PFSK-1 (cell line): ENCODE results near the gene LGALS8.

ENCODE experiments used
- FOXP2 ChIP-seq: optimal IDR thresholded peaks from 2 replicates; pipeline ENCODE3; 2011; ENCODE audit warnings: borderline replicate concordance, control low read depth, inconsistent platforms; ENCODE audit not compliant: insufficient read depth; ENCODE audit errors: extremely low read length, extremely low read depth
- POLR2AphosphoS5 ChIP-seq: IDR thresholded peaks from 2 replicates; pipeline ENCODE4 v1.6.1; 2012; ENCODE audit warnings: low read depth, mild to moderate bottlenecking, control low read depth, low read length, moderate library complexity
- SIN3A ChIP-seq: IDR thresholded peaks from 2 replicates; pipeline ENCODE4 v1.6.1; 2012; ENCODE audit warnings: mild to moderate bottlenecking, low read length, moderate library complexity, borderline replicate concordance; ENCODE audit not compliant: insufficient read depth
- TAF1 ChIP-seq: IDR thresholded peaks from 2 replicates; pipeline ENCODE4 v1.6.1; 2012; ENCODE audit warnings: low read length, control low read depth, borderline replicate concordance; ENCODE audit not compliant: insufficient read depth
- TF ChIP-seq, protein P1 (sequence below), 2 experiments: IDR thresholded peaks; 2 replicates each; pipeline versions ENCODE4 v1.6.1 to v1.8.0; 2011 to 2012; ENCODE audit warnings: low read depth in 2 of 2, low read length in 2 of 2, control low read depth in 1 of 2, inconsistent platforms in 1 of 2, mild to moderate bottlenecking in 1 of 2, moderate library complexity in 1 of 2; ENCODE audit not compliant: insufficient read depth in 1 of 2

Gene LGALS8

DNA sequence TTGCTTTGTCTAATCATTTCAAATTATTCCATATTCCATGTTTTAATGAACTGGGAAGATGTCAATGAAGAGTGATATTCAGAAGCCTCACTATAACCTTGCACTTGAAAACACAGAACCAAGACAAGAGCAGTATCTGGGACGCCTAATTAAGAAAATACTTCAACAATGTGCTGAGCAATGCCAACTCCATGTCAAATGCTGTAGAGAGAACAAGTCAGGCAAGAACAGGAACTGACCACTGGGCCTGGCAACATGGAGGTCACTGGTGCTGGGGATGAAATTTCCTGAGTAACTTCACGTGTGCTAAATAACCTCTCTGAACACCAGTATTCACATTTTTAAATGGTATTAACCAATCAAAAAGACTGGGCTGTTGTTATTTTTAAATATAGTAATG is 57.7 kb downstream of the LGALS8 start:
- TF ChIP-seq TAF1 (no peak), POLR2AphosphoS5 (no peak), FOXP2 (no peak), SIN3A (no peak)
- TF ChIP-seq, protein P1, sequence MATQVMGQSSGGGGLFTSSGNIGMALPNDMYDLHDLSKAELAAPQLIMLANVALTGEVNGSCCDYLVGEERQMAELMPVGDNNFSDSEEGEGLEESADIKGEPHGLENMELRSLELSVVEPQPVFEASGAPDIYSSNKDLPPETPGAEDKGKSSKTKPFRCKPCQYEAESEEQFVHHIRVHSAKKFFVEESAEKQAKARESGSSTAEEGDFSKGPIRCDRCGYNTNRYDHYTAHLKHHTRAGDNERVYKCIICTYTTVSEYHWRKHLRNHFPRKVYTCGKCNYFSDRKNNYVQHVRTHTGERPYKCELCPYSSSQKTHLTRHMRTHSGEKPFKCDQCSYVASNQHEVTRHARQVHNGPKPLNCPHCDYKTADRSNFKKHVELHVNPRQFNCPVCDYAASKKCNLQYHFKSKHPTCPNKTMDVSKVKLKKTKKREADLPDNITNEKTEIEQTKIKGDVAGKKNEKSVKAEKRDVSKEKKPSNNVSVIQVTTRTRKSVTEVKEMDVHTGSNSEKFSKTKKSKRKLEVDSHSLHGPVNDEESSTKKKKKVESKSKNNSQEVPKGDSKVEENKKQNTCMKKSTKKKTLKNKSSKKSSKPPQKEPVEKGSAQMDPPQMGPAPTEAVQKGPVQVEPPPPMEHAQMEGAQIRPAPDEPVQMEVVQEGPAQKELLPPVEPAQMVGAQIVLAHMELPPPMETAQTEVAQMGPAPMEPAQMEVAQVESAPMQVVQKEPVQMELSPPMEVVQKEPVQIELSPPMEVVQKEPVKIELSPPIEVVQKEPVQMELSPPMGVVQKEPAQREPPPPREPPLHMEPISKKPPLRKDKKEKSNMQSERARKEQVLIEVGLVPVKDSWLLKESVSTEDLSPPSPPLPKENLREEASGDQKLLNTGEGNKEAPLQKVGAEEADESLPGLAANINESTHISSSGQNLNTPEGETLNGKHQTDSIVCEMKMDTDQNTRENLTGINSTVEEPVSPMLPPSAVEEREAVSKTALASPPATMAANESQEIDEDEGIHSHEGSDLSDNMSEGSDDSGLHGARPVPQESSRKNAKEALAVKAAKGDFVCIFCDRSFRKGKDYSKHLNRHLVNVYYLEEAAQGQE (IDR thresholded peaks at IDR 0.05; ENCODE audit: insufficient read depth in 1 of 2, low read depth in 2 of 2, low read length in 2 of 2), result no peak

DNA sequence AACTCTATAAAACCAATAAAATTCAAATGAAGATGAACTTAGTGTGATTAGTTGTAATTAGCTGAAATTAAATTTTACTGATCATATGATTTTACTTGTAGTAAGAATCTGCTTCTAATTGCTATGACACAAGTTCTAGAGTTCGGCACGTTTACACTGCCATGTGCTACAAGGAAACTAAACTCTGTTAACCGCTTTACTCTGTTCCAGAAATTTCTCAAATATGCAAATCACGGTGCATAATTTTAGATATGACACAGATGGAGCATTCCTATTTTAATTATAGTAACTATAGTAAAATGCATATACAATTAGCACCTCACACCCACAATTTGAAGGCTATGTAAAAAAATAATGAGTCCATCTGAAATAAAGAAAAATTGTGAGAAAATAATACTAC is 65.7 kb downstream of the LGALS8 start:
- TF ChIP-seq FOXP2 (no peak), POLR2AphosphoS5 (no peak), TAF1 (no peak), SIN3A (no peak)
- TF ChIP-seq, protein P1 (IDR thresholded peaks at IDR 0.05; ENCODE audit: insufficient read depth in 1 of 2, low read depth in 2 of 2, low read length in 2 of 2), result no peak

DNA sequence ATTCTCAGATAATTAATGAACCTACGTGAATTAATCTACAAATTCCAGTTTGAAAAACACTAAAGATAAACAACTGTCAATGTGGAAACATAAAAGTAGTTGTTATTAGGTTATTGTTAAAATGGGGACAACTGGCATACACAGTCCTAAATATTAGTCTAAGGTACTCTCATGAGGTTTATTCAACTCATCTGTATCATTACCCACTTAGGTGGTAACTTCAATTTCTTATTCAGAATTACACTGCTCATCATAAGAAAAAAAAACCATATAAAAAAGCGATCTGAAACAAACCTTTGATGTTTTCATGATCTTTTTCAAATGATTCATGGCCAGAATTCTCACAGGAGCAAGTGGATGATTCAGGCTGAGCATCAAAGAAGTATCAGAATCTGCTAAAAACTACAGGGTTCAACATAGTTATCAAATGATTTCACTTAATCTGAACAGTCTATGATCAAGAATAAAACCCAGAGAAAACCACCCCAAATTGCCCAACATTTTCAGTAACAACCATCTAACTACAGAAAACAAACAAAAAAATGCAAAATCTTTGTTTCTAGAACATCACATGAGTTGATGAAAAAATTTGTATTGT is 66.9 kb downstream of the LGALS8 start:
- TF ChIP-seq, protein P1 (IDR thresholded peaks at IDR 0.05; ENCODE audit: insufficient read depth in 1 of 2, low read depth in 2 of 2, low read length in 2 of 2), result no peak
- TF ChIP-seq SIN3A, result no peak
- TF ChIP-seq TAF1, result no peak
- no peak for TF ChIP-seq POLR2AphosphoS5
- no peak for TF ChIP-seq FOXP2

DNA sequence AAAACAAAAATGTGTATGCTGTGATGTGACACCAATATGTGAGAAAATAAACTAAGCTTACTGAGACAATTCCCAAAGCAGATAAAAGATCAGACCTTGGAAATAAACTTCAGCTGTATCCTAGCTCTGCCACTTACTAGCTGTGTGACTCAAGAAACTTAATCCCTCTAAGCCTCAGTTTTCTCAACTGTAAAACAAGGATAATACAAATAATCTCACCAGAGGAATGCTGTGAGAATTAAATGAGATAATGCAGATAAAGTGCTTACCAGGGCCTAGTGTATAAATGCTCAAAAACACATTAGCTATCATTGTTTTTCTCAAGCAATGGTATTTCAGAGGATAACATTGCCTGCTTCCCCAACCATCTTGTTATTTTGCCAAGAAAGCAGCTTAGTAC is 78.4 kb downstream of the LGALS8 start:
- TF ChIP-seq TAF1 (no peak), POLR2AphosphoS5 (no peak), FOXP2 (no peak), SIN3A (no peak)
- TF ChIP-seq, protein P1 (IDR thresholded peaks at IDR 0.05; ENCODE audit: insufficient read depth in 1 of 2, low read depth in 2 of 2, low read length in 2 of 2), result no peak
